HG03354 (cell line): ENCODE data around the gene CACNG3.

Experiments
- ATAC-seq: cut with Tn5 transposase; IDR thresholded peaks from one replicate; pipeline ENCODE4 v1.9.1; 2021; ENCODE audit warnings: mild to moderate bottlenecking; ENCODE audit not compliant: unreplicated experiment, poor library complexity, severe bottlenecking

The CACNG3 gene

DNA sequence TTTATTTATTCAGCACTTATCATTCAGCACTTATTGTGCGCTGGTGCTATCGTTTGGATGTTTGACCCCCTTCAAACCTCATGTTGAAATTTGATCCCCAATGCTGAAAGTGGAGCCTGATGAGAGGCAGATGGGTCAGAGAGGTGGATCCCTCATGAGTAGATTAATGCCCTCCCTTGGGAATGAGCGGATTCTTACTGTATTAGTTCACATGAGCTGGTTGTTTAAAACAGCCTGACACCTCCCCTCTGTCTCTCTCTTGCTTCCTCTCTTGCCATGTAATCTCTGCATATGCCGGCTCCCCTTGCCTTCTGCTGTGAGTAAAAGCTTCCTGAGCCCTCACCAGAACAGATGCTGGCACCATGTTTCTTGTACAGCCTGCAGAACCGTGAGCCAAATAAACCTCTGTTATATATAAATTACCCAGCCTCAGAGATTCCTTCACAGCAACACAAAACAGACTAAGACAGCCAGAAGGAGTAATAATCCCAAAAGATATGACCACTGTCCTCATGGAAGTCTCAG, 111.1 kb downstream of the CACNG3 start:
- no peak for ATAC-seq

DNA sequence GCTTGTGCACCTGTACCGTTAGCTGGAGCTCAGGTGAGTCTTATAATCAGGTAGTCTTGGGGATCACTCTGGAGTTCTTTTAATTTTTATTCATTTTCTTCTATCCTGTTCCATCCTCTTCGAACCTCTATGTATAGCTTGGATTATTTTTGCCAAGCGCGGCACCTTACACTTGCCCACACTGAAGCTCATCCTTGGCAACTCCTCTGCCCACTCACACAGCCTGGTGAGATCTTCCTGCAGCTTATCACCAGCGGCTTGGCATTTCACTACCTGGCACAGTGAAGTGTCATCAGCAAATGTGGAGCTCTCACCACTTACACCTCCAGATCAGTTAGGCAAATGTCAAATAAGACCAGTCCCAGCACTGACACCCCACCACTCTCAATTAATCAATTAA, 116.7 kb downstream of the CACNG3 start:
- ATAC-seq: no peak

DNA sequence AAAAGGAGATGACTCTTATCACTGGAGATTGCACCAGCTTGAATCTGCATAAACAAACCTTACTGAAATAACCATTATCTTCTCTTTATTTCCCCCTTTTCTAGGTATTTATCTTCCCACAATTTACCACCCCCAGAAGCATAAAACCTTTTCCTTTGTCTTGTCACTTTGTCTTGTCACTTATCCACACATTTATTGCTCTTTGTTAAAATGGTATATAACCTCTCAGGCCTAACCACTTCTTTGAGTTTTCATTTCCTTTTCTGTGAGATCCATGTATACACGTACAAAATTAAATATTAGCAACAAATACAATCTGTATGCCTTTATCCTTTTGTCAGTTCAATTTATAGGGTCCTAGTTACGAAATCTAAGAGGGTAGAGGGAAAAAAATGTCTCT, 122.9 kb downstream of the CACNG3 start:
- no peak for ATAC-seq

DNA sequence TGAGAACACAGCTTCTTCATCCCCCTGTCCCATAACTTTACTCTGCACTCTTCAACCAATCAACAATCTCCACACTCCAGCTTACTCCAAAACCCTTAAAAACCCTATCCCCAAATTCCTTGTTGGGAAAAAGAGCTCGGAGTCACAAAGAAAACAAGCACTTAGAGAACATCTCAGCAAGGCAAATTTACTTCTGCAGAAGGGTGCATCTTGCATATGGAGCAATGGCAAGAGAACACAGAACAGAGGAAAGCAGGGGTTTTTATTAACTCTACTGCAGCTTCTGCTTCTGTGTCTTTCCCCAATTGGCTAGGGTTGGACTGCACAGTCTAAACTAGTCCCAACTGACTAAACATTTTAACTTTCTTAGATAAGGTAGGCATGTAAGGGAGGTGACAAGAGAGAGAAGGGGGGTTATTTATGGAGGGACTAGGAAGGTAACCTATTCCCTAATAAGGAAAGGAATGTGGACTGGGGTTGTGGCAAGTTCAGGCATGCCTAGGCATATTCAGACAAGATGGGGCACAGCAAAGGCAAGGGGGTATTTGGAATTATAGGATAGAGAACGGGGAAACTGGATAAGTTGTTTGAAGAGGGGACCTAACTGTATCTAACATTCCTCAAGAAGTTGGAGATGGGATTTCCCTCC, 125.5 kb downstream of the CACNG3 start:
- ATAC-seq: no peak

DNA sequence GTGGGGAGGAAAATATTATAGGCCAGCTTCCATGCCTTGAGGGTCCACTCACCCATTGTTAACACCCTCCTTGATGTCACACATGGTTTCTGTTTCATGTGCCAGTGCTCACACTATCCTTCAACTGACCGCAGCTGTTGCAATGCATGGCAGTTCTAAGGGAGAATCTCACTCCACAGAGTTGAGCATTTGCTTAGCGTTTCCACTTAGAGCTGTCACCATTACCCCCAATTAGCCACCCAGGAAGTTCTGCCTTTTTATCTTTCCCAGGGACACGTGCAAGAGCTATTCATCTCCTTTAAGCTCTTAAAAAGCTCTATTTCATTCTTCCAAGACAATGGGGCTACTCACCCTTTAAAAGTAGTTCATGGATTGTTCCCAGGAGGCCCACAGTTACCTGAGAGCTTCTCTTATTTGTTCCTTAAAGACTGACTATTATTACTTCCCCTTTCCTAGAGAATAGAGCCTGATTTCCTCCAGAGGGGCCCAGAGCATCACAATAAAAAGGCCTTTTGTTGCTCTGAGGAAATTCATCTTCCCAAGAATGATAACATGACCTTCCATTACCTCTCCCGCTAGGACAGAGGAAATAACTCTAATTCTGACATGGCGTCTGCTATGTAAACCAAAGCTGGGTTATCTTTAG, 126.8 kb downstream of the CACNG3 start:
- ATAC-seq: no peak

DNA sequence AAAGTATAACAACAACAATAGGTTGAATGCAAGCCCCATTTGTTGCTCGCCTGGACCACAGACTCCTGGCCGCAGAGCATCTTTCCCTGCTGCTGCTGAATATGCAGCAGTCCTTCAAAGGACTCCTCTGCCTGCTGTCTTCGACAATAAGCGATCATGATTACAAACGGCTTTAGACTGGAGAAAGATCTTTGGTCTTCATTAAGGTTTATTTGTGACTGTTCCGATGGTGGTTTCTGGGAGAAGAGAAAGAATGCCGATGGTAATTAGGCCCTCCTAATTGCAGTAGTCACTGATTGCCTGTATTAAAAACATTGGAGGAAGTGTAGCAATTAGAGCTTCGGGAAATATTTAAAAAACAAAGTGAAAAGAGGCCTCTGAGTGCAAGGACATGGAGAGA, 138.2 kb downstream of the CACNG3 start:
- ATAC-seq: no peak

DNA sequence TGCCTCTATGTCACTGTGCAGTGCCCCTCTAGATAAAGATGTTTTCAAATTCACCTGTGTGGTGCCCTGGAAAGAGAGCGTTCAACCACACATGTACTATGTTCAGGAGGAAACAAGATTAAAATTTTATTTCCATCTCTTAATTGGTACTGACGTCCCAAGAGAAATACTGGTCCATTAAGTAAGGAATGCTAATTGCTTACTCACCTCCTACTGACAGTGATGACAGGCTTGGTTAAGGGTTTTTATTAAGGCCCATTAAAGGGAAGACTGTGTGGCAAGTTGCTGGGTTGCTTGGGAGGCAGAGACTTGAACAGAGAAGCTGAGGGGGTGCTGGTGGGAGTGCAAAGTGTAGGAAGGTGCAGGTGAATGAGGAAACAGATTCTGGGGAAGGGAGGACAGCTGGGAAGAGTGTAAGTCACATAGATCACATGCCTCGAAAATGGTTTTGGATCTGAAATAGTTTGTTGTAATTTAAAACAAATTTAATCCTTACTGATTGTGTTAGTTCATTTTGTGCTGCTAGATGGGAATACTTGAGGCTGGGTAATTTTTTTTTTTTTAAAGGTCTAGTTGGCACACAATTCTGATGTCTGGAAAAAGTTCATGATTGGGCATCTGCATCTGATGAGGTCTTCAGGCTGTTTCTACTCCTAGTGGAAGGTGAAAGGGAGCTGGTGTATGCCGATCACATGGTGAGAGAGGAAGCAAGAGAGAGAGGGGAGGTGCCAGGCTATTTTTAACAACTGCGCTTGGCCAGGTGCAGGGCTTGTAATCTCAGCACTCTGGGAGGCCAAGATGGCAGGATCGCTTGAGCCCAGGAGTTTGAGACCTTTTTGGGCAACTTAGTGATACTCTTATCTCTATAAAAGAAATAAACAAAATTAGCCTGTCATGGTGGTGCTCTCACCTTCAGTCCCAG, 140.5 kb downstream of the CACNG3 start:
- ATAC-seq: no peak

DNA sequence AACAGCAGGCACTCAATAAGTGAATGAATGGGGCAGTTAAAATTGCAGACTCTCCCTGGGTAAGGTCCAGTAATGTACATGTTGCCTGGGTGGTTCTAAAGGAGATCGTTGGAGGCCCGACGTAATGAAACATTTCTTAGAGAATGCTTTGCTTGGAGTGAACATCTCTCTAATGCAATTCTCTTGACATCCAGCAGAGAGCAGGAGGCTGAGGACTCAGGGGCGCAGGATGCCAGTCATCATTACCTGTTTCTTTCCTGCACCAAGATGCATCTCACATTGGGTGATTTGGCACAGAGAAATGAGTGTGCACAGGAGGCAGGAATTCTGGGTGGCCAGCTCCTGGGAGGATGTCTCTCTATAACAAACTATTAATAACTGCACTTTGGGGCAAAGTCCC, 152.9 kb downstream of the CACNG3 start:
- ATAC-seq: no peak
